ENCODE data around the gene PRKCH.

The PRKCH gene

GRCh38 chr14:61591862-61592261 is 270.5 kb downstream of the PRKCH start:
- no peak for DNase-seq (ENCODE audit: low spot score)

- DNase-seq (ENCODE audit: low spot score): no peak
These were observed 272.0 kb downstream of the PRKCH start for GRCh38 chr14:61593330-61593729.

GRCh38 chr14:61596990-61597389 is 275.6 kb downstream of the PRKCH start:
- no peak for DNase-seq (ENCODE audit: low spot score)

GRCh38 chr14:61598980-61599379 is 277.6 kb downstream of the PRKCH start:
- DNase-seq (ENCODE audit: low spot score): no peak

GRCh38 chr14:61599942-61600341 is 278.6 kb downstream of the PRKCH start:
- DNase-seq (ENCODE audit: low spot score): no peak
